GM21825 (cell line): ENCODE results near the gene UBE3A.
A peak's percentile ranks its signal among the peaks of the same experiment; 100 is the strongest.
"Not testable (repeated sequence)": the region's sequence is repeated elsewhere in the genome, so short reads cannot be mapped to it uniquely, and the experiment has no call there.

Experiments
- ATAC-seq: cut with Tn5 transposase; IDR thresholded peaks from one replicate; pipeline ENCODE4 v1.9.1; 2021; ENCODE audit warnings: mild to moderate bottlenecking, moderate library complexity; ENCODE audit not compliant: unreplicated experiment

UBE3A gene

GRCh38 chr15:25439369-25439836 lies 579 bp upstream of the UBE3A start:
- ATAC-seq: peak; percentile 13

- ATAC-seq: peak; percentile 47
Observed at GRCh38 chr15:25437777-25438600, 835 bp downstream of the UBE3A start.

- no peak for ATAC-seq
Observed at GRCh38 chr15:25436707-25437106, 2.1 kb downstream of the UBE3A start.

GRCh38 chr15:25435474-25436243 lies 3.2 kb downstream of the UBE3A start:
- ATAC-seq: no peak

GRCh38 chr15:25433118-25433865 lies 5.5 kb downstream of the UBE3A start:
- no peak for ATAC-seq

GRCh38 chr15:25431836-25432561 lies 6.8 kb downstream of the UBE3A start:
- no peak for ATAC-seq

- no peak for ATAC-seq
Observed at GRCh38 chr15:25427861-25428260, 11.0 kb downstream of the UBE3A start.

- ATAC-seq: no peak
Observed at GRCh38 chr15:25426896-25427610, 11.8 kb downstream of the UBE3A start.

- ATAC-seq: no peak
Observed at GRCh38 chr15:25424073-25424472, 14.8 kb downstream of the UBE3A start.

- ATAC-seq: no peak
Observed at GRCh38 chr15:25422021-25422420, 16.8 kb downstream of the UBE3A start.

GRCh38 chr15:25418202-25418601 lies 20.6 kb downstream of the UBE3A start:
- ATAC-seq: no peak

GRCh38 chr15:25417604-25418003 lies 21.2 kb downstream of the UBE3A start:
- no peak for ATAC-seq

- peak; percentile 72 for ATAC-seq
Observed at GRCh38 chr15:25416693-25417092, 22.1 kb downstream of the UBE3A start.

GRCh38 chr15:25415707-25416106 lies 23.1 kb downstream of the UBE3A start:
- no peak for ATAC-seq

GRCh38 chr15:25415217-25415616 lies 23.6 kb downstream of the UBE3A start:
- no peak for ATAC-seq

GRCh38 chr15:25410649-25411048 lies 28.2 kb downstream of the UBE3A start:
- no peak for ATAC-seq

- not testable (repeated sequence) for ATAC-seq
Observed at GRCh38 chr15:25409731-25410130, 29.1 kb downstream of the UBE3A start.

- no peak for ATAC-seq
Observed at GRCh38 chr15:25408929-25409328, 29.9 kb downstream of the UBE3A start.

- ATAC-seq: no peak
Observed at GRCh38 chr15:25408428-25408827, 30.4 kb downstream of the UBE3A start.

GRCh38 chr15:25407950-25408349 lies 30.9 kb downstream of the UBE3A start:
- no peak for ATAC-seq
